Ishikawa (cell line): ENCODE measurements around the gene RPRD2.

Source experiments
- CEBPB ChIP-seq: IDR thresholded peaks from 2 replicates; pipeline ENCODE4 v1.6.1; 2012
- CREB1 ChIP-seq: IDR thresholded peaks from 2 replicates; pipeline ENCODE4 v1.6.1; 2012; ENCODE audit warnings: low read depth
- EGR1 ChIP-seq: IDR thresholded peaks from 2 replicates; pipeline ENCODE4 v1.6.1; 2012
- EP300 ChIP-seq: IDR thresholded peaks from 2 replicates; pipeline ENCODE4 v1.6.1; 2012; ENCODE audit warnings: borderline replicate concordance
- FOXM1 ChIP-seq: IDR thresholded peaks from 2 replicates; pipeline ENCODE4 v1.6.1; 2012; ENCODE audit warnings: low read depth, borderline replicate concordance
- MAX ChIP-seq: IDR thresholded peaks from 2 replicates; pipeline ENCODE4 v1.6.1; 2012
- NFIC ChIP-seq: IDR thresholded peaks from 2 replicates; pipeline ENCODE4 v1.6.1; 2012
- RAD21 ChIP-seq: IDR thresholded peaks from 2 replicates; pipeline ENCODE4 v1.6.1; 2012; ENCODE audit warnings: low read depth
- REST ChIP-seq: IDR thresholded peaks from 2 replicates; pipeline ENCODE4 v1.6.1; 2012; ENCODE audit warnings: low read depth, mild to moderate bottlenecking
- TAF1 ChIP-seq: IDR thresholded peaks from 2 replicates; pipeline ENCODE4 v1.6.1; 2012; ENCODE audit warnings: low read depth, mild to moderate bottlenecking
- TEAD4 ChIP-seq: IDR thresholded peaks from 2 replicates; pipeline ENCODE4 v1.6.1; 2012
- USF1 ChIP-seq: IDR thresholded peaks from 2 replicates; pipeline ENCODE4 v1.6.1; 2012
- YY1 ChIP-seq: IDR thresholded peaks from 2 replicates; pipeline ENCODE4 v1.6.1; 2012; ENCODE audit warnings: low read depth
- ZBTB7A ChIP-seq: IDR thresholded peaks from 2 replicates; pipeline ENCODE4 v1.6.1; 2012; ENCODE audit warnings: low read depth

Gene RPRD2

GRCh38 chr1:150363426-150364230 is at the start of gene RPRD2:
RPRD2 (plus strand) TSS chr1:150364147; CDS start chr1:150364715, 568 bp downstream.
- TF ChIP-seq CEBPB (peak; percentile 80), MAX (peak; percentile 67), USF1 (peak; percentile 1; the same call in 1 of the 2 replicates), ZBTB7A (peak; percentile 51; the same call in 1 of the 2 replicates), FOXM1 (no peak; the same call in 1 of the 2 replicates), REST (no peak), EGR1 (peak; percentile 30; the same call in 1 of the 2 replicates), TAF1 (peak; percentile 93), EP300 (no peak), YY1 (peak; percentile 97), TEAD4 (peak; percentile 53; the same call in 1 of the 2 replicates)

GRCh38 chr1:150320667-150320978 is 43.3 kb upstream of the RPRD2 start:
- TF ChIP-seq RAD21, result no peak

GRCh38 chr1:150321826-150322166 is 42.2 kb upstream of the RPRD2 start:
- no peak for TF ChIP-seq MAX
- TF ChIP-seq NFIC, result no peak
- no peak for TF ChIP-seq REST

GRCh38 chr1:150322310-150322709 is 41.6 kb upstream of the RPRD2 start:
- TF ChIP-seq CEBPB (no peak), ZBTB7A (no peak)

- TF ChIP-seq CREB1, result no peak
- no peak for TF ChIP-seq CEBPB
- TF ChIP-seq TEAD4, result no peak
- TF ChIP-seq RAD21, result no peak
- no peak for TF ChIP-seq FOXM1
- no peak for TF ChIP-seq REST
- TF ChIP-seq ZBTB7A, result no peak
- TF ChIP-seq USF1, result no peak
Observed at GRCh38 chr1:150332651-150333290, 31.2 kb upstream of the RPRD2 start.
